ENCODE measurements around the gene DMPK.

DNA sequence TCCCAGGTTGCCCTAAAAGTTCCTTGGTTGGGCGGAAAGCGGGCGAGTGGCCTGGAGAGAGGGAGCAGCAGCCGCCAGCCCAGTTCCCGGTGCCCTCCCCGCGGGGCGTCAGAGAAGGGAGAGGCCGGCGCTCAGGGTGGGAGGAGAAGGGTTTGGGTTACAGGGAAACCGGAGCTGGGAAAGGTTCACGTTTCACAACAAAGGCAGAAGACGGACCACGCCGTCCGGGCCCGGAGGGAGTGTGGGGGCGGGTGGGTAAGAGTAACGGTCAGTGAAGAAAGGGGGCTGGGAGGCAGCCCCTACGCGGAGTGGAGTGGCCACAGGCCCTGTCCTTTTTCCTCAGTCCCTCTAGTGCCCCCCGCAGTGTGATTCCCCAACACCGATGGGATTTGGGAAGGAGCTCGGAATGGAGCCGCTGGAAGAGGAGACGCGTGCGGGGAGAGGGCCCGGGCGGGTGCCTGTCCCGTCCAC lies 14.8 kb downstream of the DMPK start:
- TF ChIP-seq POLR2AphosphoS5 (IDR thresholded peaks at IDR 0.05; ENCODE audit: low read depth, low read length) (no peak), POLR2A (IDR thresholded peaks at IDR 0.05; ENCODE audit: low read depth, low read length) (no peak)
